ENCODE data around the gene PPY.
"Not testable (repeated sequence)": the region's sequence is repeated elsewhere in the genome, so short reads cannot be mapped to it uniquely, and the experiment has no call there.

The PPY gene

GRCh38 chr17:43962479-43962878 is 20.2 kb upstream of the PPY start:
- DNase-seq (ENCODE audit: low read depth) = no peak

DNA sequence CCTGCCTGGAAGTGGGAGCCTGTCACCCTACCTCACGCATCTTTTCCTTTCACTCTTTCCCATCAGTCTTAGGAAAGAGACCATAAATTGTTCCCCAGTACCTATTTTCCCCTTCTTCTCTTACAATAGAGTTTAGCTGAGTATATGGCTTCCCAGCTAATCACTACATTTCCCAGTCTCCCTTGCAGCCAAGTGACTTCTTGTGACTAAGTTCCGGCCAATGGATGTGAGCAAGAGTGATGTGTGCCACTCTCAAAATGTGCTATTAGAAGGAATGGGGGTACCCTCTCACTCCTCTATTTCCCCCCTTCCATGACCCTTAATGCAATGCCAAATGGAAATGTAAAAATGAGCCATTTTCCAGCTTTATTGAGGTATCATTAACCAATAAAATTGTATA is 19.7 kb upstream of the PPY start:
- DNase-seq (ENCODE audit: low read depth) = no peak

GRCh38 chr17:43961292-43961691 is 19.0 kb upstream of the PPY start:
- DNase-seq (ENCODE audit: low read depth) = not testable (repeated sequence)

- DNase-seq (ENCODE audit: low read depth) = no peak
Observed at GRCh38 chr17:43958748-43959352, 16.6 kb upstream of the PPY start.

- no peak for DNase-seq (ENCODE audit: low read depth)
Observed at GRCh38 chr17:43956222-43956621, 13.9 kb upstream of the PPY start.

- no peak for DNase-seq (ENCODE audit: low read depth)
Observed at GRCh38 chr17:43953746-43954145, 11.5 kb upstream of the PPY start, which contains the start of gene PYY. Gene PYY, minus strand, starts transcription at chr17:43953940. Its CDS starts 457 bp downstream, at chr17:43953483.

- no peak for DNase-seq (ENCODE audit: low read depth)
Observed at GRCh38 chr17:43952724-43953666, 10.7 kb upstream of the PPY start.

GRCh38 chr17:43952351-43952723 is 10.1 kb upstream of the PPY start:
- DNase-seq (ENCODE audit: low read depth) = no peak

GRCh38 chr17:43951750-43952149 is 9.5 kb upstream of the PPY start:
- DNase-seq (ENCODE audit: low read depth) = no peak

GRCh38 chr17:43950554-43950953 is 8.3 kb upstream of the PPY start:
- DNase-seq (ENCODE audit: low read depth) = no peak

GRCh38 chr17:43949781-43950180 is 7.5 kb upstream of the PPY start:
- no peak for DNase-seq (ENCODE audit: low read depth)

DNA sequence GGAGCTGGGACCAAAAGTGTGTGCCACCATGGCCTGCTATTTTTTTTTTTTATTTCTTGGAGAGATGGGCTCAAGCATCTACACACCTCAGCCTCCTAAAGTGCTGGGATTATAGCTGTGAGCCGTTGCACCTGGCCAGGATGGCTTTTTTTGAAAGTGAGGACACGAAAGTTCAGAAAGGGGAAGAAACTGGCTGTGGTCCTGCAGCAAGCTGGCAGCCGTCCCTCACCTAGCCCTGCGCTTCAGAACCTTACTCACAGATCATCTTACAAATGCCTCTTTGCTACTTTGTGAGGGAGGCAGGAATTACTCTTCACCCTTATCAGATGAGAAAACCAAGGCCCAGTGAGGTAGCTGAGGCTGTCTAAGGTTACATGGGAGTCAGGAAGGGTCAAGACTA is 4.5 kb upstream of the PPY start:
- no peak for DNase-seq (ENCODE audit: low read depth)

- no peak for DNase-seq (ENCODE audit: low read depth)
Observed at GRCh38 chr17:43945074-43945829, 3.0 kb upstream of the PPY start.

DNA sequence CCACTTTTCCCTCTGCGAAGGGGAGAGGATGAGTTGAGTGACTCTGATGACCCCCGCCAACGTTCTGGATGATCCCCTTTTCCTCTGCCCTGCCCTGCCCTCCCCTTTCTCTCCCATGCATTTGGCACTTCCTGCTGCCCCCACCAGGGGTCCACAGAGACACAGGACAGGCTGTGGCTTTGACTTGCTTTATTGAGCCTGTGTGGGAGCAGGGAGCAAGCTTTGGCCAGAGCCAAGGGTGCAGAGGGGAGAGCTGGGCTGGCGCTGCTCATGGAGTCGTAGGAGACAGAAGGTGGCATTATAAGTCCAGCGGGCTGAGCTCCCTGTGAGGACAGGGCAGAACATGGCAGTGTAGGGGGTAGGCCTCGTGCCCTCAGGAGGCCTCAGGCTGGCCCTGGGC is 1.6 kb downstream of the PPY start:
- no peak for DNase-seq (ENCODE audit: low read depth)

DNA sequence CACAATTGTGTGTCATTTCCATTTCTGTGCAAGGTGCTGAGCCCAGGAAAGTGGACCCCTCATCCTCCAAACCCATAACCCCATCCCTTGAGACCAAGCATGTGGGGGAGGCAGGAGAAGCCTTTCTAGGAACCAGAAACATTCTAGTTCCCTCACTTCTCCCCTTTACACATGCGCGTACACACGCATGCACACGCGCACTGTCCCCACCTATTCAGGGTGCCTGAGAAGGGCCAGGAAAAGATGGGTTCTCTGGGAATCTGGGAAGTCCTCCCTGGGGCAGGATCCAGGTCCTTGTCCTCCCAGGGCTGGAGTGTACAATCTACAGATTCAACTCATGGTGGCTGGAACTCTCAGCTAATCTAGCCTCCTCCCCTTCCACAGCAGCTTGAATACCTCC is 2.4 kb downstream of the PPY start:
- DNase-seq (ENCODE audit: low read depth) = no peak

DNA sequence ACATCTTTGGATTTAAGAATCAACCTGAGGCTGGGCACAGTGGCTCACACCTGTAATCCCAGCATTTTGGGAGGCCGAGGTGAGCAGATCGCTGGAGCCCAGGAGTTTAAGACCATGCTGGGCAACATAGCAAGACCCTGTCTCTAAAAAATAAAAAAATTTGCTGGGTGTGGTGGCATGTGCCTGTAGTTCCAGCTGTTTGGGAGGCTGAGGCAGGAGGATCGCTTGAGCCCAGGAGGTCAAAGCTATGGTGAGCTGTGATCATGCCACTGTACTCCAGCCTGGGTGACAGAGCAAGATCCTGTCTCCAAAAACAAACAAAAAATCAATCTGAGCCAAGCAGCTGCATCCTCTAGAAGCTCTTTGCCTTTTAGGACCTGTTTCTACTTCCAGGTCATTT is 2.8 kb downstream of the PPY start:
- DNase-seq (ENCODE audit: low read depth) = not testable (repeated sequence)

DNA sequence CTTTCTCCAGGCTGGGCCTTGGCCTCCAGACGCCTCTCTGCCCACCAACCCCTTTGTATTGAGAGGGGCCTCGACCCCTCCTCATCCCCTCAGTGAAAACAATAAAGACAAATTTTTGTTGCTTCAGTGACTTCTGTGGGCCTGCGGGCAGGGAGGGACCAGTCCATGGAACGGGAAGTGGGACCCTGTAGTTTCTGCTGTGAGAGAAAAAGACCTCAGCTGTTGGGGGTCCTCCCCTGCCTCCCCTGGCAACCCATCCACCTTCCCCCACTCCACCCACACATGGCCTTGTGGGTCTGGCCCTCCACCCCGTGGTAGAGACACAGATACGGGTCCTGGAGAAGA is 3.5 kb downstream of the PPY start:
- DNase-seq (ENCODE audit: low read depth) = no peak

DNA sequence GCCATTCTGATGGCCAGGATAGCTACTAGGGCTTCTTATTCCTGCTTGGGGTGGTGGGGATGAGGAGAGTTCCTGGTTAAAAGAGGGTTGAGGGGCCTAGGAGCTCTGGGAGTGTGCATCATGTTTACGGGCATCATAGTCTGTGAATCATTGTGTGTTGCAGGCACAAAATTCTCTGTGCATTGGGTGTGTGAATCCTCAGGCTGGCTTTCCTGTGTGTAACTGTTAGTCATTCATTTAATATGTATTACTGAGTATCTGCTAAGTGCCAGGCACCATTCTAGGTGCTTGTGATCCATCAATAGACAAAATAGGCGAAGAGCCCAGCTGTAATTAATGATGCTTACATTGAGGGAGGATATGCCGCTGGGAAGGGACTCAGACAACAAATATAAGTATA is 5.8 kb downstream of the PPY start:
- no peak for DNase-seq (ENCODE audit: low read depth)

DNA sequence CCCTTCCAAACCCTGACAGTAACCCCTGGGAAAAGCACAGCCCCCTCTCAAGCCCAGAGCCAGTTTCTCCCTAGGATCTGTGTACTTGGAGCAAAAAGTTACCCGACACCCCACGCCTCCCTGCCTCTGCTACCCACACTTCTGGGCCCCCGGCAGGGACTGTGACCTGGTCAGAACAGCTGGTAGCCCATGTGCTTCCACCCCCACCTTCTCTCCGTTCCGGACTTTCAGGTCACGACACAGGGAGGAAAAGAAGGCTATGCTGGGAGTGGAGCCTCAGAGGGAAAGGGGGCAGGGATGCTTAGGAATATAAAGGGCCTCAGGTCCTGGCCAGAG is 6.4 kb downstream of the PPY start:
- DNase-seq (ENCODE audit: low read depth) = no peak

DNA sequence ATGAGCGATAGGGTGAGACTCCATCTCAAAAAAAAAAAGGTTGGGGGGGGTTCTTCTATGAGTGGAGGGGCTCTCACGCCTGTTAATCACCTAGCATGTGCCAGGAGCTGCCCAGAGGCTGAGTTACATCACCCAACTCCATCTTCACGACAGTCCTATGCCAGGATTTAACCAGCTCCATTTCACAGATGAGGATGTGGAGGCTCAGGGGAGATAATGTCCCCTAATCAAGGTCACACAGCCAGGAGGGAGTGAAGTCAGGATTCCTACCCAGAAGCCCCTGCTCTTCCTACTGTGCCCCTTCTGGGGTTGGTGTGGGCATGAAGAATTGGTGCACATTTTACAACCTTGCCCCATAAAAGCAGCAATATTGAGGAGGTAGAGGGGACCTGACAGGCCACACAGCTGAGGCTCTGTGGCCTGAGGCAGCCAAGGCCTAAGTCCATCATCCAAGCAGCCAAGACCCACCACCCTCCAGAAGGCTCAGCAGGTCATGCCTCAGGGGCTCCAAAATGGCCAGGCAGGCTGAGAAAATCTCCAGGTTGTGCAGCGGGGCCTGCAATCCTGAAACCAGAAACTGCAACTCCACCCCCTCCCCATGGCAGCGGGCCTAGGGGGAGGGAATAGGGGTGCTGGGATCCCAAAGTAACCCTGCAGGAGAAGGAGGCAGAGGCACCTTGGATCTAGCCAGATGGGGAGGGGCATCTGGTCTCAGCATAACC is 6.9 kb downstream of the PPY start:
- no peak for DNase-seq (ENCODE audit: low read depth)

DNA sequence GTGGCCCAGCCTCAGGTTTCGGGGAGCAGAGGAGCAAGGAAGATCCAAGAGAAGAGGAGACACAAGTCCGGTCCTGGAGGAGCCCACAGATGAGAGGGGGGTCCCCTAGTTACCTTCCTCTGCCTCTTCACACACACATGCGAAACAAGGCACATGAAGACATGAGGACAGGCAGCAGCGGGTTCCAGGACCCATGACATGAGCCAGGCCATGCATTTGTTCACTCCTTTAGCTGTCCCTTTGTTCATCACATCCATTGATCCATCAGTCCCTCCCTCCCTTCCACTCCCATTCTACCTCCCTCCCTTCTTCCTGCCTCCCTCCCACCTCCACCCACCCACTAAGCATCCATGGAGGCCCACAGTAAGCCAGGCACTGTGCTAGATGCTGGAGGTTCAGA is 9.4 kb downstream of the PPY start:
- DNase-seq (ENCODE audit: low read depth) = no peak

DNA sequence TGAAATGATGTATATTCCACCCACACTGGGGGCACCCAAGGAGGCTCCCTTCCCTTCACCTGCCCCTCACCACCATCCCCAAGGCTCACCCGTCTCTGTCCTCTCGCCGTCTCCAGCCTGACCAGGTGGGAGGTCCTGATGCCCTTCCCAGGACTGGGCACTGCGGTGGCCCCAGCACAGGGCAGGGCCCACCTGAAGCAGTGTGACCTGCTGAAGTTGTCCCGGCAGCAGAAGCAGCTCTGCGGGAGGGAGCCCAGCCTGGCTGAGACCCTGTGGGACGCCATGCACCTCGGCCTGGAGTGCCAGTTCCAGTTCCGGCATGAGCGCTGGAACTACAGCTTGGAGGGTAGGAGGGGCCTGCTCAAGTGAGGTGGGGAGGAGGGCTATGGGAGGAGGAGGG is 9.9 kb downstream of the PPY start:
- no peak for DNase-seq (ENCODE audit: low read depth)
